NCI-H2196 (cell line): Measurements from ENCODE around the gene ARAP1.

Source experiments
- DNase-seq: peaks from one replicate; lab custom pipeline; 2025; ENCODE audit not compliant: unreplicated experiment; lab: John Stamatoyannopoulos, UW

ARAP1 gene

DNA sequence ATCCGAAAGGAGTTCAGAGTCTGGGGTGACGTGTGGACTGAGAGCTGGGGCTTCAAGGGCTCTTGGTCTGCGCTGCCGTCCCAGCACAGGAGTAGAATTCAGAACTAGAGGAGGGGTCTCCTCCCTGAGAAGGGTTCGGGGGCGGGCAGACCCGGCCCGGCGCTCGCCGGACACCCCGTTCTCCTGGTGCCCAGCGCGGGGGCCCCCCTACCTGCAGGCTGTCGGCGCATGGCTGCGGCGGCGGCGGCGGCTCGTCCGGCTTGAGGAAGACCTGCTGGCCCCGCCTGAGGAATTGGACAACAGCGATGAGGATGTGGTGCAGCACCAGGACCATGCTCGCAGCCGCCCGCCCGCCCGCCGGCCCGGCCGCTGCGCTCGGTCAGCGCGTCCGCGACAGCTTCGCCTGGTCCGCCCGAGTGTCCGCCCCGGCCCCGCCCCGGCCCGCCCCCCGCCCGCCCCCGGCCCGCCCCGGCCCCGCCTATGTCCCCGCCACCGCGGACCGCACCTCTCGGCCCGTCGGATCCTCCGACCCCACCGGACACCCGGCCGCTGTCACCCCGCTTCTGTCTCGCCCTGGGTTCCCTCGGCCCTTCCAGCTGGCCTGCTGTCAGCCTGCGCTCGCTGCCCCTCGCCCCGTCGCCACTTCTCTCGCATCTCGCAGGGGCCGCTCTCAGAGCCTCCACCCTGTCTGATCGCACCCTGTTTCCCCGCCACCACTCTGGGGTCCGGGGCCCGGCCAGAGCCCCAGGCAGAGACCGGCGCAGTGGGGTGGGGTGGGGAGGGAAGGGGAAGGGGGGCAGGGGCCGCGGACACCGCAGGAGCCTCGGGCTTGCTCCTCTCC is 109.9 kb downstream of the ARAP1 start:
- peak; percentile 13 for DNase-seq

DNA sequence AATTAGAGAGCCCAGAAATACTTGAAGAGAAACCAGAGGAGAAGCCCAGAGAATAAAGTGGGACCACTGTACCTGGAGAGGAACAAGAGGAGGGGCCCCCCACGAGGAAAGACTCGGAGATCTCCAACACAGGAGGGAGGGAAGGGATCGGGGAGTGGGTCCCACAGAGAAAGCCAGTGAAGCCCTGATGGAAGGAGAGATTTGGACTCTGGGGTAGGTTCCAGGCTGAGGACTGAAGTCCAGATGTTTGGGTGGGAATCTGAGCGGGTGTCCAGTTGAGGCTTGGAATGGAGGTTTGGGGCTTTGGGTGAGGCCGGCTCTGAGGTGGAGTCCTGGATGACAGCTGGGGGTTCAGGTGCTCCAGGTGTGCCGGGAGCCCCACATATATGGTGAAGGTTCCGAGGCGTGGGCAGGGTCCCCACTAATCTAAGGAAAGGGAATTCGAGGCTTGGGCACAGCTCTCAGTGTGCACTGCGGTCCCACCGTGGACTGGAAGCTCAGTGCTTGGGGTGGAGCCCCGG is 110.6 kb downstream of the ARAP1 start:
- DNase-seq: no peak

DNA sequence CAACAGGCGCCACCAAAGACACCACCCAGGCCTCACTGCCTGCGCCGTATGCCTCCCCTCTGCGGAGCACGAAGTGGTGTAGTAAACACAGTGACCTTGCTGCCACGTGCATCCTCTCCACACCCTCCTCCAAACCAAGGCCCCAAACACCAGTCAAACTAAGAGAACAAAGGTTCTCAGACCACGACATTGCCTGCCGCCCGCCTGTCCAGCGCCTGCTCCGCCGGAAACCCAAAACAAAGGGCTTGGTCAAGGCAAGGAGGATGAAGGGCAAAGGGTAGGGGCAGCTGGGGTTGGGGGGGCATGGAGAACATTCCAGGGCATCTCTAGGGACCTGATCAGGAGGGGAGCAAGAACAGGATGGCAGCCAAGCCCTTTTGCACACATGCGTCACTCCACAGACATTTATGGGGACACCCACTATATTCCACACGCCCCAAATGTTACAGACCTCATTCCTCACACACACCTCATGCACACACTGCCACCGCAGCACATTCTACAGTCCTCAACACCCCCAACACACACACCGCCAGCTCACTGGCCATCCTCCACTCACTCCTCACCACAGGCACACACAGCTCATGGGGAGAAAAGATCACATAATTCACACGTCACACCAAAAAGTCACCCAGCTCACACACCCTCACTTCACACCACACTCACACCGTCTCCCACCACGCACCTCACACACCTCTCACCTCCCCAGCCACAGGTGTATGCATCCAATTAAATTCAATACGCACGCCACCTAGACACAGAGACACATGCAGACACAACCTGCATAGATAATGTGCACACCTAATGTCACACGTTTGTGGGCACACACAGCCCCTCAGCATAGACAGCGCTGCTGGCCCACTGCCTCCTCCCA is 112.5 kb downstream of the ARAP1 start:
- no peak for DNase-seq

DNA sequence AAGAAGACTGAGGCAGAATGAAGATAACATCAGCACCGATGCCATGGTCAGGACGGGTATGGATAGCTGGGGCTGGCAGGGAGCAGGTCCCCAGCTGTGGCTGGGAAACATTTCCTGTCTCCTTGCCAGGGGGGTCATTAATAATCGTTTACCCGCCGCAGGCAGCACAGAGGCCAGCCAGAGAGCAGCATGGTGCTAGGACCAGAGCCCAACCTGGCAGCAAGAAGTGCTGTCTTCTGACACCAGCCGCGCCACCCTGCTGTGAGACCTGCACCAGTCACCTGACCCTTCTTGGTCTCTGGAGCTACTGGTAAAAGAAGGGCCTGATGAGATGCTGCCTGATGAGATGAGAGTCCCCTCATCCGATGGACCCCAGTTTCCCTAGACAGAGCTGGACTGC is 114.3 kb downstream of the ARAP1 start:
- DNase-seq: peak; percentile 8

DNA sequence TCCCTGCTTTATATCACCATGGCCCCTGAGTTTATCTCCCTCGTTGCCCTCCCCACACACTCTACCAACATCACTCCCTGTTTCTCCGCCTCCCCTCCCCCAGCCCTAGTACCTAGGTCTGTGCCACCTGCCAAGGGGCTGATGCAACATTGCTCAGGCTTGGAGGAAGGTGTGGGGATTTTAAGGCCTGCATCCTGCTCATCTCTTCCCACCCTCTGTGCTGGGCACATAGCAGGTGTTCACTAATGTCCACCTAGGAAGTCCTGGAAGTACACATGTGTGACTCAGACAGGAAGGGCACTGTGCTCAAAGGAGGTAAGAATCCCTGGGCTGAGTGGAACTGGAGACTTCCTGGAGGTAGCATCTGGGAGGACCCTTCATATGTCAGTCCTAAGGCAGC is 115.0 kb downstream of the ARAP1 start:
- DNase-seq: no peak

DNA sequence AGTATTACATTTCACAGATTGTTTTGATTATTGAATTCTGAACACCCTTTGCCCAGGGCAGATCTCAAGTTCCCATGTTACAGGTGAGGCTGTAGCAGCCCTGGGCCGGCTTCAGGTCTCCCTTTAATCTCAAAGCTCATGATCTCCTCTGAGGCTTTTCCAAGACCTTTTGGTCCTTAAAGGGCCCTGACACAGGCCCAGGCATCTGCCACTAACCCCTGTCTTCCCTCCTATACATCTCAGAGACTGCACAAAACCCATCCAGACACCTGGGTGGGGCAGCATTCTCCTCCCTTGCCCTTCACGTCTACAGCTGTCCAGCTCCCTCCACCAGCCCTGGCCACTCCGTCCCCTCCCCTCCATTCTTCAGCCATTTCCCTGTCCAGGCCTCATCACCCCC is 115.8 kb downstream of the ARAP1 start:
- no peak for DNase-seq

DNA sequence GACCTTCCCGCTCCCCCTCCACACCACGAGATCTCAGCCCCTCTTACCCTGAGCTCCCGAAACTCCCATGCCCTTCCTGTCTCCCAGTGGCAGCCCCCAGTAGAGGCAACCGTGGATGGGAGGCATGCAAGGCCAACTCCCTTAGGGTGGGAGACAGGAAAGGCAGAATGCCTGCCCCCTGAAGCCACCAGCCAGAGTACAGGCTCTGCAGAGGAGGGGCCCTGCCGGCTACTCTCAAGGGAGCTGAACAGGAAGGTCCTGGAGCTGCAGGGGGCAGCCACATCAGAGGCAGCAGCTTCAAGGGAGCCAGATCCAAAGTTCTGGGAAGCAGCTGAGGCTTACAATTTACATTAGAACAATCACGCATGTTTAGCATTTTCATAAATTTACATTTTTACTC is 116.3 kb downstream of the ARAP1 start:
- DNase-seq: no peak

DNA sequence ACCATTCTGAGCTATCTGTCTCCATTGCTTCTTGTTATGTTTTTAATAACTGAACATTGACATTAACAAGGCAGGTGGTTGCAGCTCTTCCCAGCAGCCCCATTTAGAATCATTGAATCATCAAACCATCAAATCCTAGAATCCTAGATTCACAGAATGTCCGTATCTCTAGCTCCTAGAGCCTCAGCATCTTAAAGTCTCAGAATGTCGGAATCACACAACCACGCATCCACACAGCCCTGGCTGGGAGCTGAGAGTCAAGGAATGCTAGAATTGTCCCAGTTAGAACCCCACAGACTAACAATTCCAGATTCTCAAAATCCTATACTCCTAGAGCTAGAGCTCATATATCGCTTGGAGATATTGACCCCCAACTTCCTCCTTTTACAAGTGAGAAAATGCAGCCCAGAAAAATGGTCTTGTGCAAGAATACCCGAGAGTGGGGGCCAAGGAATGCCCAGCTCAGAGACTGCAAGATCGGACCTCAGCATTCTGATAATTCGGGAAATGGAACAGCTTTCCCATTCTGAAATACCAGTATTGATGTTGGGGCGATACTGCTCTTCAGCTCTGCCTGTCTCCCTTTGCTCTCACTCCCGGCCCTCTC is 116.8 kb downstream of the ARAP1 start:
- DNase-seq: no peak
